IPS DF 6.9 (cell line): ENCODE data around the gene BTG4.

Experiments
- DNase-seq: peaks from one replicate; pipeline ENCODE4 v3.0.0-alpha.2; 2013; ENCODE audit warnings: low read depth, low spot score
- H3K27ac ChIP-seq: one replicate; pipeline ENCODE4 v1.5.1; 2013; ENCODE audit warnings: low read length, control low read depth
- H3K27me3 ChIP-seq: 2 replicates; pipeline ENCODE4 v1.6.1; 2013; ENCODE audit warnings: mild to moderate bottlenecking, low read length; ENCODE audit not compliant: control insufficient read depth, insufficient read depth
- H3K36me3 ChIP-seq: 2 replicates; pipeline ENCODE4 v1.6.1; 2013; ENCODE audit warnings: low read length; ENCODE audit not compliant: control insufficient read depth, insufficient read depth
- H3K4me1 ChIP-seq: 2 replicates; pipeline ENCODE4 v1.6.1; 2013; ENCODE audit warnings: low read length; ENCODE audit not compliant: control insufficient read depth, insufficient read depth
- H3K4me3 ChIP-seq: 2 replicates; pipeline ENCODE4 v1.5.1; 2013; ENCODE audit warnings: mild to moderate bottlenecking, low read length
- H3K9me3 ChIP-seq: 2 replicates; pipeline ENCODE4 v1.6.1; 2013; ENCODE audit warnings: low read length, inconsistent platforms; ENCODE audit not compliant: control insufficient read depth, insufficient read depth
- WGBS: extraction: QIAGEN DNeasy Blood & Tissue Kit; methylation state at CpG from one replicate; pipeline ENCODE4 v1.1.7; 2013; ENCODE audit warnings: mixed read lengths, missing lambda C conversion rate; ENCODE audit not compliant: insufficient read length, insufficient coverage; 5-methylcytosine and 5-hydroxymethylcytosine counted together

BTG4 gene

DNA sequence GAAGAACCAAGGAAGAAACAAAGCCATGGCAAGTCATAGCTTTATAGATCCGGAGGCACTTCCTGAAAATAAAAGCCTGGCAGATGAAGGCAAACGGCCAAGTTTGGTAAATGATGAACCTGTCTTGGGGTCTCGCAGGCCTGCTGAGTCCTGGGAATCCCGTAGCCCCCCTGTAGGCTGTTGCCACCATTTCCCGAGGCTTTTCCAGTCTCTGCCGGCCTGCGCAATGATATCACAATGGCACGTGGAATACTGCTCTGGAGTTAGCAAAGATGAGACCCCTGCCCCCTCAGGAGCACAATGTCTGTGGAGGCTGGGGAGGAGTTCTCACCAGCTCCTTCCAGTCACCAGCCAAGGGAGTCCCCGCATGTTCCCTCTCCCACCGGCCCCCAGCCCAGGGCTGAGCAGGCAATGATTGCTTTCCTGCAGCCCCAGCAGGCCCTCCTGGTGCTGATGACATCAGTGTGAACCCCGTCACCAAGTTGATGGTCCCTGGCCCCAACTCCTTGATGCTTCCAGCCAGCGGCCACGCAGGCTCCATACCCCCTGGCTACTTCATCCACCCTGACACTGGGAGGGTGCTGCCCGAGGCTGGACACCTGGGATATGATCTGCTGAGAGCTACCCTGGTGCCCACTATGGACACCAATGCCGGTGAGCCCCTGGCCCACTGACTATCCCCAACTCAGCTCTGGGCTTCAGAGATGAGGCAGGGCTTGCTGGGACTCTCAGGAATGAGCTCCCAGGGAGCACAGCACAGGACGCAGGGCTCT, 55.9 kb downstream of the BTG4 start:
- Histone ChIP-seq H3K4me1 (peaks cover 4% of the 10 kb centered on the region; the same call in 1 of the 2 replicates), H3K4me3 (no peak overlapping the region), H3K36me3 (no peaks in the 10 kb centered on the region), H3K27ac (no peak overlapping the region), H3K27me3 (no peaks in the 10 kb centered on the region), H3K9me3 (no peaks in the 10 kb centered on the region)
- DNase-seq, result no peak
- WGBS, result no CpG with 5 or more reads among the region's 16 CpGs

DNA sequence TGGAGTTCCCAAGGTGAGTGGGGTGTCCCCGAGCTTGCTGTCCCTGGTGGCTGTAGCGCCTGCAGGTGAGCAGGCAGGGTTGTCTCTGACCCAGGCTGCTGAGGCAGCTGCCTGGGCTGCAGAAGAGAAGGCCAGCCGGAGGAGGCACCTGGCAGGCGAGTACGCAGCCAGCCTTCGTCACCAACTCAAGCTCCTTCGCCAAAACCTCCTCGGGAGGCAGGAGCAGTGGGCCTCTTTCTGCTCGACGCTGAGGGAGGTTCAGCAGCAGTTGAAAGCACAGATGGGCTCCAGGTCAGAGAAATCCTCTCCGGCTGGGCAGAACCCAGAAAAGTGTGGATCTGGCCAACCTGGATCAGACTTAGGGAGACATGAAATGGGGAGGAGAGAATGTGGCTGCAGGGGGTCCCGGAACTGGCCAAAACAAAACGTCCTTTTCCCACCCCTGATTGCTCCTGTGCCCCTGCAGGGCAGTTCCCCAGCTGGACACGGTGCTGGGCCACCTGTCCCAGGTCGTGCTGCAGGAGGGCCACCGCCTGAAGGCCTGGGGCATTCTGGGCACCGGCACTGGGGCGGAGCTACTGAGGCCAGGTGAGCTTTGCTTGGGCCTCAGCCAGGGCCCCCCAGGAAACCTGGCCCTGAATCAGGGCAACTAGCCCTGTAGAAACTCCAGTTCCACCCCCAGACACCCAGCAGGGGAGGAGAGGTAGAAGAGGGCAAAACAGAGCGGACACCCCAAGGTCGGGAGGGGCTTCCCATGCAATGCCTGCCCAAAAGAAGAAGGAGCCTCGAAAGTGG, 56.7 kb downstream of the BTG4 start:
- H3K9me3 ChIP-seq, result no peaks in the 10 kb centered on the region
- no peak overlapping the region for H3K4me3 ChIP-seq
- H3K27ac ChIP-seq, result no peak overlapping the region
- H3K4me1 ChIP-seq, result peaks cover 4% of the 10 kb centered on the region; the same call in 1 of the 2 replicates
- no CpG with 5 or more reads among the region's 21 CpGs for WGBS
- no peaks in the 10 kb centered on the region for H3K27me3 ChIP-seq
- DNase-seq, result no peak
- no peaks in the 10 kb centered on the region for H3K36me3 ChIP-seq

DNA sequence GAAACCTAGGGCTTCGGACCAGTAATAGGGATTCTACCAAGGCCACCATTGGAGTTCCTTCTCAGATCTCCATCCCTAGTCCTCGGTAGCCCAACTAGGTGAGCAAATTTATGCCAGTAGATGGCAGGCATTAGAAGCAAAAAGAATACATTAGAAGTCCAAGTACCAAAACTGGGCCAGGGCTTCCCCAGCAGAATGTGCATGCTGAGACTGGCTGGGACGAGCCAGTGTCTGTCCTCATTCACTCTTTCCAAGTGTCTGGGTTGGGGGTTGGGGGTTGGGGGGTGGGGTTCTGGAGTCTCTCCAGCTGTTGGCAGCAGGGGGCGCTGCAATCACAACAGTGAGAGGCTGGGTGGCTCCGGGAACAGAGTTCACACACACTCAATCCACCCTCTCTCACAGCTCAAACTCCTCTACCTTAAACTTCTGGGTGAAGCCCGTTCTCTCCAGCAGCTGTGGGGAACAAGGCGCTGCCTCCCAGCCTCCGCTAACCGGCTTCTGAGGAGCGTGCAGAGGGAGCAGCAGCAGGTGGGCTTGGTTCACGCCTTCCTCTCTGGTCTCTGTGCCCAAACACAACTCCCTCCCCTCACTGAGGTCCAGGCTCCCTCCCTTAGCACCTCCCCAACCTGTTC, 57.5 kb downstream of the BTG4 start:
- WGBS, result no CpG with 5 or more reads among the region's 11 CpGs
- H3K4me1 ChIP-seq, result peaks cover 4% of the 10 kb centered on the region; the same call in 1 of the 2 replicates
- DNase-seq, result no peak
- no peaks in the 10 kb centered on the region for H3K27me3 ChIP-seq
- H3K4me3 ChIP-seq, result peak overlapping the region; percentile 26; the same call in 1 of the 2 replicates
- H3K36me3 ChIP-seq, result no peaks in the 10 kb centered on the region
- no peaks in the 10 kb centered on the region for H3K9me3 ChIP-seq
- no peak overlapping the region for H3K27ac ChIP-seq

DNA sequence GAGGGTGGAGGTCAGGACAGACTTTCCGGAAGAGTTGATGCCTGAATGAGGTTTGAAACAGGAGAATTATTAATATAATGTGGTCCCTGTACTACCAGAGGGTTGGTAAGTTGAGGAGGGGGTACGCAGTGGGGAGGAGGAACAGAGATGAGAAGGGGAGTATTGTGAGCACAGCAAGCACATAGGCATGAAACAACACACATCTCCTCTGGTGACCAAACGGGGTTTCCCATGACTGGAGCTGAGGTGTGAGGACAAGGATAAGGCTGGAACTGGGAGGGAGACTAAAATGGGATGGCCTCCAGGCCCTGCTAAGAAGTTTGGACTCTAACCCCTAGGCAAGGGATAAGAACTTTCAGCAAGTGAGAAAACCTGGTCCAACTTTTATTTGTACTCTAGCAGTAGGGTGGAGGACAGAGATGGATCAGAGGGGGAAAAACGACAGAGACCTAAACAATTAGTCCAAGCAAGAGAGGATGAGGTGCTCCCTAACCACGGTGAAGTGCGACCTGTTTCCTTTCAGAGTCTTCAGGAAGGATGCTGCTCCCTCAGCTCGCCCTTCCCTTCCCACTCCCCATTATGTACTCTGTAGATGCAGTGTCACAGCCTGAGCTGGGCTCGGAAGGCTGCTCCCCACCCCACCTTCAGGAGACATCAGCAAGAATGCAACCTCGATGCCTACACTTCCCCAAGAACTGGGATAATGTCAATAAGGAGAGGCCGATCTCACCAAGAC, 59.2 kb downstream of the BTG4 start:
- H3K36me3 ChIP-seq, result no peaks in the 10 kb centered on the region
- no peak for DNase-seq
- H3K4me3 ChIP-seq, result no peak overlapping the region
- no peaks in the 10 kb centered on the region for H3K27me3 ChIP-seq
- H3K27ac ChIP-seq, result no peak overlapping the region
- peaks cover 7% of the 10 kb centered on the region; the same call in 1 of the 2 replicates for H3K4me1 ChIP-seq
- WGBS, result no CpG with 5 or more reads among the region's 10 CpGs
- no peaks in the 10 kb centered on the region for H3K9me3 ChIP-seq

DNA sequence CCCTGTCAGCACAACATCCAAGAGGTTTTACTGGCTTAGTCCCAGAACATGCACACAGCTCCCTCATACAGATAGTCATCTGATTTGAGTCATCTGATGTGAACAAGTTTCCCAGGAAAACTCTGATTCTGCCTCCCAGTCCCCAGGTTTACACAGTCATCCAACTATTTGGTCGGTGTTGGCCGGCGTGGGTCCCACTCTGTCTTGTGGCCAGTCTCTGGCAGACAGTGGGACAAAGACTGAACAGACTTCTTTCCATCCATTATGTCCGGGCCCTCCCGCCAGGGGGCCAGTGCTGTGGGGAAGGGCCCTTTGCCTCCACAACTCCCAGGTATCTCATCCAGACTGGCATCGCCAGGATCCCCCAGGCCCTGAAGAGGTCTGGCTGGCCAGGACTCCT, 60.0 kb downstream of the BTG4 start:
- H3K27me3 ChIP-seq, result no peaks in the 10 kb centered on the region
- H3K4me3 ChIP-seq, result no peak overlapping the region
- DNase-seq, result no peak
- no peaks in the 10 kb centered on the region for H3K36me3 ChIP-seq
- no peak overlapping the region for H3K27ac ChIP-seq
- peaks cover 7% of the 10 kb centered on the region; the same call in 1 of the 2 replicates for H3K4me1 ChIP-seq
- H3K9me3 ChIP-seq, result no peaks in the 10 kb centered on the region
- no CpG with 5 or more reads among the region's 6 CpGs for WGBS

DNA sequence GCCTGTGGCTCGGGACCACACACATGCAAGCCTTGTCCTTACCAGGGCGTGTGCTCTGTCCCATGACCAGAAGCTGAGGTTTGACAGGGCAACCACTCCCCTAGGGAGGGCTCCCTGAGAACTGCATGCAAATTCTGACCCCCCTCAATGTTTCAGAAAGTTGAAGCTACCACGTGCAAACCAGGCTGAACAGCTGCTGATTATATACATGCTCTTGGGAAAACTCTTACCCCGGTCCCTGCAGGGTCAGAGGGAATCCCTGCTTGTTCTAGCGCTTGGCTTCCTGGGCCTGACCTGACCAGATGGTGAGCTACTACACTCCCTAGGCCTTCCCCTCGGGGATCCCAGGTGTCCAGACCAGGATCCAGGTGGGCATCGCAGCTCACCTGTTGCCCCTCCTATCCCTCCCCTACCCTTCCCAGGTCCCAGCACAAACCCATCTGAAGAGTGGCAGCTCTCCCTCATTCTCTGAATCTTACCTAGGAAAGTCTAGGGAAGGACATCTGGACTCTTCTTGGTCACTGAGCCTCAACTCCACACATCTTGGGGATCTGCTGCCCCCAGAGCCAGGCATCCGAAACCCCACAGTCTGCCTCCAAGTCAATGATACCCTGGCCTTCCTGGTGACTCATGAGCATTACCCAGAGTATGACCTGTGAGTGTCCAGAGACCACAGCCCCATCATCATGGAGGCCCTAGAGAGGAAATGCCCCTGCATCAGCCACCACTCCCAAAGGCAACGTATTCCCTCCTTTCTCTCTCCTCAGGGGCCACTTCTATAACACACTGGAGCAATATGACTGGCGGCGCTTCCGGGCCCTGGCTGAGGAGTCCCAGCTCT, 61.5 kb downstream of the BTG4 start:
- peaks cover 7% of the 10 kb centered on the region; the same call in 1 of the 2 replicates for H3K4me1 ChIP-seq
- H3K4me3 ChIP-seq, result no peak overlapping the region
- no peaks in the 10 kb centered on the region for H3K36me3 ChIP-seq
- no CpG with 5 or more reads among the region's 12 CpGs for WGBS
- DNase-seq, result no peak
- no peak overlapping the region for H3K27ac ChIP-seq
- no peaks in the 10 kb centered on the region for H3K27me3 ChIP-seq
- no peaks in the 10 kb centered on the region for H3K9me3 ChIP-seq

DNA sequence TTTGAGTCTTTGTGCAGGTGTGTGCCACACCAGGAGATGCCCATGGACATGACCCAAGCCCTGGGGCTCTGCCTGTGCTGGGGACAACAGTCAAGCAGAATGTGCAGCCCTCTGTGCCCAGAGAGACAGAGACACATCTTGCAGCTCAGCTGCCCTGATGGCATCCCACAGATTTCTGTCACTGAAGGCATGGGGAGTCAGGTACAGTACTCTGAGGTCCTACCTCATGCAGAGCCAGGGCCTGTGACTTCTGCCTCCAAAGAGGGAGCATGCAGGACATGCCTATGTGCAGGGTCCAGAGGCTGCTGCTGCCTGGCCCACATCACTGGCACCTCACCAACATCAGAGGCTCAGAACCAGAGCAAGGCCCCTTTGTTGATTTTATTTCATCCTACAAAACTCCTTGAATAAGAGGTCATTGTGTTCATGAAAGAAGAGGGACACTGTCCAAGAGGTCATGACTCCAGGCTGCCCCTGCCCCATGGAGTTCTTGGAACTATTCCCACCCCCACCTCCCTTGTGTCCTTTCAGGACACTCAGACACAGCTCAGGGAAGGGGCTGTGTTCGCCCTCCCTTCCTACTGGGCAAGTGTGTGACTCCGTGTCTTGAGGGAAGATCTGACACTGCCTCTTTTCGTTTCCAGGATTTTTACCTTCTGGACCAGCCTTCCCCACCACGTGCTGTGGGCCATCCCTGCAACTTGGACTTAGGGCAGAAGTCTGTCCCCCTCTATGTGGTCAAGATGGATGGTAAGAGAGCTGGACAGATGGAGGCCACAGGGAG, 62.3 kb downstream of the BTG4 start:
- H3K4me1 ChIP-seq, result peaks cover 3% of the 10 kb centered on the region; the same call in 1 of the 2 replicates
- no peaks in the 10 kb centered on the region for H3K36me3 ChIP-seq
- no peak for DNase-seq
- H3K9me3 ChIP-seq, result no peaks in the 10 kb centered on the region
- H3K4me3 ChIP-seq, result no peak overlapping the region
- no CpG with 5 or more reads among the region's 4 CpGs for WGBS
- H3K27me3 ChIP-seq, result no peaks in the 10 kb centered on the region
- no peak overlapping the region for H3K27ac ChIP-seq

DNA sequence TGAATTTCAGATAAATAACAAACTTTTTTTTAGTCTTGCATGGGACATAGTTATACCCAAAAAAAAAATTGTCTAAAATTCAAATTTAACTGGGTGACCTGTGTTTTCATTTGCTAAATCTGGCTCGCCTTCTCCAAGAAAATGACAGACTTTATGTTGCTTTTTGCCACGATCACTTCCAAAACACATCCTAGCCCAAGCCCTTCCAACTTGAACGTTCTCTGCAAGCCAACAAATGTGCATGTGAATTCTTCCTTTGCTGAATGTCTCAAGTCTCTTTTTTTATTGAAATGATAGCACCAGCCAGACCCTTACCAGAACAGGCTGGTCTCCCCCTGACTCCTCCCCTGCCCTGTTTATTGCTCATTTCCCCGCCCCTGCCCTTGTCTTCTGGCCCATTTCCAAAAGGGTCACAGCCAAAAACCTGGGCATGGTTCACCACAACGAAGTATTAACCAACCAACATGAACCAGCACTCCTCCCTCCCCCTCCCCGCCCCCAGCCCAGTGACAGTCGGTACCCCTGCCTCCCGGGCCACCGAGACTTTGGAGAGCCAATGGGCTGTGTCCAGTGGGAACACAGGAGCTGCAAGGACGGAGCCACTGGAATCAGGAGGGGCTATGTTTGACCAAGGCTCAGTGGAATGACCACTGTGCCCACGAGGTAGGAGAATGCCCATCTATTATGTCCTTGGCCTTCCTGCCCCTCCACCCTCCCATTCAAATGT, 63.2 kb downstream of the BTG4 start:
- WGBS, result no CpG with 5 or more reads among the region's 11 CpGs
- H3K27me3 ChIP-seq, result no peaks in the 10 kb centered on the region
- no peak for DNase-seq
- no peaks in the 10 kb centered on the region for H3K9me3 ChIP-seq
- H3K27ac ChIP-seq, result no peak overlapping the region
- peaks cover 3% of the 10 kb centered on the region; the same call in 1 of the 2 replicates for H3K4me1 ChIP-seq
- no peak overlapping the region for H3K4me3 ChIP-seq
- no peaks in the 10 kb centered on the region for H3K36me3 ChIP-seq
